ENCODE results near the gene ID4. TPM values are rescaled to one million over a fixed set of nuclear protein-coding genes. Genes with fewer than 3 reads are reported as not detected.

ID4 gene
- total RNA-seq, 2 experiments from 2014 or later = 1.6 to 2.1 TPM

DNA sequence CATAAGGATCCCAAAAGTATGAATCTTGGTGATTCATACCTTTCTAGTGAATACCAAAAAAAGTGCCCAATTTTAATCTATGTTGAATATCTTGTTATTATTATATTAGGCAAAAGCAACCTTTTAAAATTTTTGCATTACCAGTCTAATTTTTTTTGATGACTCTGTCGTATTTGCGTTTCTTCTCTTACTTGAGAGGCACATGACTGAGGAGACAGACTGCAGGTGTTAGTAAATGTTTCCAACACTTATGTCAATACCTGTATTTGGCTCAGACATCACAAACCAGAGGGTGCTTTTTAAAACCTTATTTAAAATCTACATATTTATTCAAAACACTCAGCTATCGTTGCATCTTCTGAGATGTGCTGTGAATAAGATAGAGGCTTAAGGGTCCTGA lies 27.1 kb downstream of the ID4 start:
- H3K4me1 ChIP-seq (ENCODE audit: insufficient read depth, low read length, poor library complexity, severe bottlenecking) = peaks cover 2% of the 10 kb centered on the region
- no peak overlapping the region for H3K27ac ChIP-seq (ENCODE audit: low read depth, low read length, poor library complexity, severe bottlenecking)
- no peaks in the 10 kb centered on the region for H4K20me1 ChIP-seq (ENCODE audit: insufficient read depth, low read length)
- no peak overlapping the region for H2AFZ ChIP-seq (ENCODE audit: low read length)
- H3K9me3 ChIP-seq (ENCODE audit: low read length) = no peaks in the 10 kb centered on the region
- DNase-seq (ENCODE audit: low spot score) = no peak
- no TSS peak for BruUV-seq (replicated peaks)
- no peak overlapping the region for H3K4me2 ChIP-seq (ENCODE audit: low read length)
- no peaks in the 10 kb centered on the region for H3K9me2 ChIP-seq (ENCODE audit: insufficient read depth, low read length)
- ChIA-PET POLR2A (interaction anchor here (0.6 to 1.0 kb wide), 2 partner anchors 13 to 669 kb away, joined by 3 to 4 read pairs; no protein-coding TSS in a partner anchor), CTCF (ENCODE audit: unreplicated experiment) (interaction anchor here (0.8 kb wide), 1 partner anchor 9 kb away, joined by 3 read pairs; no protein-coding TSS in a partner anchor)
- TF ChIP-seq EZH2phosphoT487 (IDR thresholded peaks at IDR 0.05; ENCODE audit: borderline replicate concordance, low read depth, low read length) = no peak
- TF ChIP-seq, protein P1, sequence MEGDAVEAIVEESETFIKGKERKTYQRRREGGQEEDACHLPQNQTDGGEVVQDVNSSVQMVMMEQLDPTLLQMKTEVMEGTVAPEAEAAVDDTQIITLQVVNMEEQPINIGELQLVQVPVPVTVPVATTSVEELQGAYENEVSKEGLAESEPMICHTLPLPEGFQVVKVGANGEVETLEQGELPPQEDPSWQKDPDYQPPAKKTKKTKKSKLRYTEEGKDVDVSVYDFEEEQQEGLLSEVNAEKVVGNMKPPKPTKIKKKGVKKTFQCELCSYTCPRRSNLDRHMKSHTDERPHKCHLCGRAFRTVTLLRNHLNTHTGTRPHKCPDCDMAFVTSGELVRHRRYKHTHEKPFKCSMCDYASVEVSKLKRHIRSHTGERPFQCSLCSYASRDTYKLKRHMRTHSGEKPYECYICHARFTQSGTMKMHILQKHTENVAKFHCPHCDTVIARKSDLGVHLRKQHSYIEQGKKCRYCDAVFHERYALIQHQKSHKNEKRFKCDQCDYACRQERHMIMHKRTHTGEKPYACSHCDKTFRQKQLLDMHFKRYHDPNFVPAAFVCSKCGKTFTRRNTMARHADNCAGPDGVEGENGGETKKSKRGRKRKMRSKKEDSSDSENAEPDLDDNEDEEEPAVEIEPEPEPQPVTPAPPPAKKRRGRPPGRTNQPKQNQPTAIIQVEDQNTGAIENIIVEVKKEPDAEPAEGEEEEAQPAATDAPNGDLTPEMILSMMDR (conservative IDR thresholded peaks at IDR 0.05; ENCODE audit: low read length) = no peak
- H3K4me3 ChIP-seq (ENCODE audit: low read depth, low read length, poor library complexity, severe bottlenecking) = no peak overlapping the region
- intact Hi-C loops (cut with micrococcal nuclease; ENCODE audit: unreplicated experiment) = no loop called here
- H3K36me3 ChIP-seq (ENCODE audit: insufficient read depth, low read length) = no peaks in the 10 kb centered on the region
- no peaks in the 10 kb centered on the region for H3K79me2 ChIP-seq (ENCODE audit: insufficient read depth, low read depth, low read length)

DNA sequence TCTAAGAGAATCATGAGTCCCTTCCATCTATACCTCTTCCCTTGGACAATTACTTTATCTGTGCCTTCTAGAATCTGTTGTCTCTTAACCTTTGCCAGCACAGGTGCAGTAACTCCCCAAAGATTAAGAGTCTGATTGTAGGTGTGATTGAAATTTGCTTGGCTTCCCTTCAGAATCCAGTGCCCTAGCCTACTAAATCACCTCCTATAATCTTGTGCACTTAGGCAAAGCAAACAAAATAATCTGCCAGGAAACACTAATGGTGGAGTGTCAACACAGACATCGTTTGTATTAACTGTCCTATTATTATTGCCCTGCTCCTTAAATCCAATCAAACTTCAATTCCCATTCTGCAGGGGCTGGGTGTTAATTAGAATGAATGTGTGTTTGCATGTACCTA lies 28.0 kb downstream of the ID4 start:
- CTCF ChIA-PET (ENCODE audit: unreplicated experiment) = no interaction called here
- POLR2A ChIA-PET = no interaction called here
- no peaks in the 10 kb centered on the region for H4K20me1 ChIP-seq (ENCODE audit: insufficient read depth, low read length)
- no peak overlapping the region for H3K27ac ChIP-seq (ENCODE audit: low read depth, low read length, poor library complexity, severe bottlenecking)
- no peaks in the 10 kb centered on the region for H3K9me2 ChIP-seq (ENCODE audit: insufficient read depth, low read length)
- no peaks in the 10 kb centered on the region for H3K79me2 ChIP-seq (ENCODE audit: insufficient read depth, low read depth, low read length)
- BruUV-seq (replicated peaks) = no TSS peak
- no peak for DNase-seq (ENCODE audit: low spot score)
- intact Hi-C loops (cut with micrococcal nuclease; ENCODE audit: unreplicated experiment) = no loop called here
- no peak overlapping the region for H3K4me3 ChIP-seq (ENCODE audit: low read depth, low read length, poor library complexity, severe bottlenecking)
- no peaks in the 10 kb centered on the region for H3K36me3 ChIP-seq (ENCODE audit: insufficient read depth, low read length)
- peaks cover 5% of the 10 kb centered on the region for H3K4me1 ChIP-seq (ENCODE audit: insufficient read depth, low read length, poor library complexity, severe bottlenecking)
- no peak overlapping the region for H3K4me2 ChIP-seq (ENCODE audit: low read length)
- H2AFZ ChIP-seq (ENCODE audit: low read length) = no peak overlapping the region
- H3K9me3 ChIP-seq (ENCODE audit: low read length) = no peaks in the 10 kb centered on the region
- TF ChIP-seq EZH2phosphoT487 (IDR thresholded peaks at IDR 0.05; ENCODE audit: borderline replicate concordance, low read depth, low read length) = no peak
- TF ChIP-seq, protein P1 (conservative IDR thresholded peaks at IDR 0.05; ENCODE audit: low read length) = no peak

DNA sequence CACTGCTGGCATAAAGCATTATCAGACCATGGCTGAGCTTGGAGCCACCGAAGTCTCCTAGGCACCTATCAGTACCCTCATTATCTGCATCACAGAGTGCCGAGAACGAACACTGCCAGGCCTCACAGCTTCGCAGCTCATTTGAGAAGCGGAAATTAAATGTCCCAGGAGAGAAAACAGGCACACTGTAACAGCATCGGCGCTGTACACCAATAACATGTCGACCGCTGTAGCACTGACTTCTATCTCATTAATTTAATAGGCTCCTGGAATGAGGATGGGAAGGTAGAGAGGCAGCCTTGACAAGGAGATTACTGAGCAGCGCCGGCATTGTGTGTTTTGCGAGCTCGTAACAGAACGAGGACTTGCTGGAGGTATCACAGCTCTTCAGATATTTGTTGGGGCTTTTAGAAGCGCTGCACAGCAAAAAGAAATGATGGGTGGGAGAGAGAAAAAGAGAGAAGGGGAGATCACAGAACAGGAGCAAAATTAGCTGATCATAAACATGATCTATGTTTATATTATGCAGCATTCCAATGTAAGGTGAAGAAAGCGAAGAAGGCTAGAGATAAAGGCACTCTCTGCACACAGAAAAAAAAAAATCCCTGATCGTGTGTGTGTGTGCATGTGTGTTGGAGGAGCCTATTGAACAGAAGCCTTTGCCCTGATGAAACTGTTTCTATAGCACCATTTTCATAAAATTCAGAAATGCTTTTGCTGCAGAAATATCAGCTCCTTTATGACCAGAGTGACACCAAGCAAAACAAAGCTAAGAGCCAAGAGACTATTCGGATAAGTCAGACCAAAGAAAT lies 29.2 kb downstream of the ID4 start:
- no peak for DNase-seq (ENCODE audit: low spot score)
- ChIA-PET POLR2A (interaction anchor here (0.9 to 1.0 kb wide), 2 partner anchors 11 to 608 kb away, joined by 3 read pairs; no protein-coding TSS in a partner anchor), CTCF (ENCODE audit: unreplicated experiment) (no interaction called here)
- intact Hi-C loops (cut with micrococcal nuclease; ENCODE audit: unreplicated experiment) = no loop called here
- Histone ChIP-seq H3K9me3 (ENCODE audit: low read length) (no peaks in the 10 kb centered on the region), H3K79me2 (ENCODE audit: insufficient read depth, low read depth, low read length) (no peaks in the 10 kb centered on the region), H2AFZ (ENCODE audit: low read length) (no peak overlapping the region), H3K4me2 (ENCODE audit: low read length) (no peak overlapping the region), H4K20me1 (ENCODE audit: insufficient read depth, low read length) (no peaks in the 10 kb centered on the region), H3K9me2 (ENCODE audit: insufficient read depth, low read length) (no peaks in the 10 kb centered on the region), H3K4me1 (ENCODE audit: insufficient read depth, low read length, poor library complexity, severe bottlenecking) (peaks cover 5% of the 10 kb centered on the region), H3K27ac (ENCODE audit: low read depth, low read length, poor library complexity, severe bottlenecking) (no peak overlapping the region), H3K4me3 (ENCODE audit: low read depth, low read length, poor library complexity, severe bottlenecking) (no peak overlapping the region), H3K36me3 (ENCODE audit: insufficient read depth, low read length) (no peaks in the 10 kb centered on the region)
- TF ChIP-seq, protein P1 (conservative IDR thresholded peaks at IDR 0.05; ENCODE audit: low read length) = no peak
- no peak for TF ChIP-seq EZH2phosphoT487 (IDR thresholded peaks at IDR 0.05; ENCODE audit: borderline replicate concordance, low read depth, low read length)
- no TSS peak for BruUV-seq (replicated peaks)
